DMS 273 (cell line): ENCODE measurements around the gene SPDYE18.
"Not testable (repeated sequence)": the region's sequence is repeated elsewhere in the genome, so short reads cannot be mapped to it uniquely, and the experiment has no call there.

Source experiments
- DNase-seq: peaks from one replicate; lab custom pipeline; 2025; ENCODE audit not compliant: unreplicated experiment; lab: John Stamatoyannopoulos, UW

SPDYE18 gene

DNA sequence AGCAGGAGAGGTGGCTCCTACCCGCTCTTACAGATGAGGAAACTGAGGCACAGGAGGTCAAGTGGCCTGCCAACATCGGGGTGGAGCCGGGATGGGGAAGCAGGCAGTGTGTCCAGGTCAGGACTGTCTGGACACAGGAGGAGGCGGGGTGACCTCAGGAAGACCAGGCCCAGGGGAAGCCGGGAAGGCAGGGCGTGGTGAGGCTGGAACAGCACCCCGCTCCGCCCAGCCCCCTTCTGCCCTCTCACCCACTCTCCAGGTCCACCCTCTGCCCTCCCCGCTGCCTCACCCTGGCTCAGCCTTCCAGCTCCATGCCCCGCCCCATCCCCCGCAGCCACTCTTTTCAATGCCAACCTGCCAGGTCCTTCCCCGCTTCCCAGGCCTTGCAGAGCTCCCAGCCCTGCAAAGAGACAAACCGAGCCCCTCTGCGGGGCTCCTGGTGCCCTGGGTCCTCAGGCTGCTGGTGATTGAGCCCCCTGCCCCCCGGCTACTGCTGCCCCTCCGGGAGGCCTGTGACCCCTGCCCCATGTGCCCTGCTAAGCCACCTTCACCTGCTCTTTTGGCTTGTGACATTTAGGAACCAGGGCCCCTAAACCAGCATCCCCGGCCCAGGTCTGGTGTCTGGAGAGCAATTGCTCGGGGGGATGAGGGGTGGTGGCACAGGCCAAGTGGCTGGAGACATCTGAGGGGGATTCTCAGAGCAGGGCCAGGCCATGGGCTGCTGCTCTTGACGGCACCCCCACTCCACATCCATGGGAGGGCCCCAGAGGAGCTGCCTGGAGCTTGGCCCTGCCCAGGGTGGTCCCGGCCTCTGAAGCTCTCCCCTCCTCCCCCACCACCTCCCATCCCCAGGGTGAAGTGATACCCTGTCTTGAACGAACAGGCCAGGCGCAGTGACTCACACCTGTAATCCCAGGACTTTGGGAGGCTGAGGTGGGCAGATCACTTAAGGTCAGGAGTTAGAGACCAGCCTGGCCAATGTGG is 55.9 kb downstream of the SPDYE18 start:
- not testable (repeated sequence) for DNase-seq

DNA sequence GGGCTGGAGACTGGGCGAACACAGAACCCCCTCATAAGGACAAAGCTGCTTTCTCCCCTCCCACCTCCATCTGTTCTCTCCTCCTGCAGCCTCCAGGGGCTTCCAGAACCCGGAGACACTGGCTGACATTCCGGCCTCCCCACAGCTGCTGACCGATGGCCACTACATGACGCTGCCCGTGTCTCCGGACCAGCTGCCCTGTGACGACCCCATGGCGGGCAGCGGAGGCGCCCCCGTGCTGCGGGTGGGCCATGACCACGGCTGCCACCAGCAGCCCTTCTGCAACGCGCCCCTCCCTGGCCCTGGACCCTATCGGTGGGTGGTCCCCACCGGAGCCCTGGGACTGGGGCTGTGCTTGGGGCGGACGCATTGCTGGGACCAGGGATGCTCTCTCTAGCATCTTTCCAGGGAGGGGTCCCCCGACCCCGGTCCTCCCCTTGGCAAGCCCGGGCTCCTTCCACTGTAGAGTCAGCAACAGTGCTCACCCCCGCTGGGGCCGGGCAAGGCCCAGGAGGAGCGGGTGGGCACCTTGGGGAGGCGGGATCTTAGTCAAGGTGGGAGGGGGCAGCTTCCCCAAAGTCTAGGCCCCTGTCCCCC is 56.8 kb downstream of the SPDYE18 start:
- not testable (repeated sequence) for DNase-seq

DNA sequence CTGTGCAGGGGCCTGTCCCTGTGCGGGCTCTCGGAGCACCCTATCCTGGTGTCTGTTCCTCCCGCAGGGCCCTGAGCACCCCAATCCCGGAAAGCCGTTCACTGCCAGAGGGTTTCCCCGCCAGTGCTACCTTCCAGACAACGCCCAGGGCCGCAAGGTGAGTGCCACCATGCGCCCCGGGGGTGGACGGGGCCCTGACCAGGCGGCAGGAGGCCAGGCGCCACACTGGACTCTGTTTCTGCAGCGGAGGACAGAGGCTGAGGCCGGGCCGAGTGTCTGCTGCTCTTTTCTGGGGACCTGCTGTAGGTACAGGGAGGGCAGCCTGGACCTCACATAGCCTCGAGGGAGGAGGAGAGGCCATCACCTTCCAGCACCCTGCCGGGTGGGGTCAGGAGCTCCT is 58.2 kb downstream of the SPDYE18 start:
- not testable (repeated sequence) for DNase-seq

GRCh38 chr7:77003241-77003640 is 59.1 kb downstream of the SPDYE18 start:
- not testable (repeated sequence) for DNase-seq

DNA sequence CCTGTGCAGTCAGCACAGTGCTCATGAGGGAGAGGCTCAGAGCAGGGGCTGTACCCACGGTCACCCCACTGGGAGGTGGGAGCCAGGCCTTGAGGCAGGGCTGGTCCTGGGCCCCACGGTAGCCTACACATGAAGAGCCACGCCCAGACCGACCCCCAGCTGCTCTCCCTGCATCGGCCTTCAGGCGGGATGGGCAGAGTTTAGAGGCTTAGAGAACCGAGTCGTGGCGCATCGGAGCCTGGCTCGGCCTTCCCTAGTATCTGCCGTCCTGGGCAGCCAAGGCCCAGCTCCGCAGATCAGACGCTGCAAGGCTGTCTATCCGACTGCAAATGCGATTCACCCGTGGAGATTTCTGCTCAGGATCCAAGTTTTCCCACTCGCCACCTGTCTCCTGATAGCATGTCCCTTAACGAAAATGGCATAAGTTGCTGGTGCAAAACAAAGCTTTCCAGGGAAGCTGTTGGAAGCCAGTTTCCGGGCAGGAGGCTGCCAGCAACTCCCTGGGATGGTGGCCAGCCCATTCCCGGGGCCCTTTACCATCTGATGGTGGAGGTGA is 59.6 kb downstream of the SPDYE18 start:
- DNase-seq = not testable (repeated sequence)

DNA sequence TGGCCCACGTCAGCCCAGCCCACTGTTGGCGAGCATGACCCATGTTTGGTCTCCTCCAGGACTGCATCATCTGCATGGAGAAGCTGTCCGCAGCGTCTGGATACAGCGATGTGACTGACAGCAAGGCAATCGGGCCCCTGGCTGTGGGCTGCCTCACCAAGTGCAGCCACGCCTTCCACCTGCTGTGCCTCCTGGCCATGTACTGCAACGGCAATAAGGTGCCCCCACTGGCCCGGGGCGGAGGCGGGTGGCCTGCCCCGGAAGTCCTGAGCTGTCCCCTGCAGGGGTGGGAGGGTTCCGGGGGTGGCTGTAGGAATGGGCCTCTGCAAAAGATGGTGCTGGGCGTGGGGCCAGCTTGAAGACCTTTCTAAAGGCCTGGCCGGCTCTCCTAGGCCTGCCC is 60.3 kb downstream of the SPDYE18 start:
- peak; percentile 52 for DNase-seq
